ENCODE measurements around the gene CHD6. TPM values are rescaled to one million over a fixed set of nuclear protein-coding genes. Genes with fewer than 3 reads are reported as not detected.

Gene CHD6
- total RNA-seq, 2 experiments from 2014 or later, result 26.9 to 45.7 TPM

GRCh38 chr20:41403604-41404003 is 214.6 kb downstream of the CHD6 start:
- no peak for TF ChIP-seq CTCF (conservative IDR thresholded peaks at IDR 0.05; ENCODE audit: low read length)
- no peak for TF ChIP-seq EZH2phosphoT487 (IDR thresholded peaks at IDR 0.05; ENCODE audit: borderline replicate concordance, low read depth, low read length)
- Histone ChIP-seq H2AFZ (ENCODE audit: low read length) (no peak overlapping the region), H3K27ac (ENCODE audit: low read depth, low read length, poor library complexity, severe bottlenecking) (no peak overlapping the region), H3K4me1 (ENCODE audit: insufficient read depth, low read length, poor library complexity, severe bottlenecking) (no peaks in the 10 kb centered on the region), H3K4me3 (ENCODE audit: low read depth, low read length, poor library complexity, severe bottlenecking) (no peak overlapping the region), H3K36me3 (ENCODE audit: insufficient read depth, low read length) (peaks cover 23% of the 10 kb centered on the region; the same call in 1 of the 2 replicates), H3K9me3 (ENCODE audit: low read length) (no peaks in the 10 kb centered on the region), H3K4me2 (ENCODE audit: low read length) (no peak overlapping the region), H4K20me1 (ENCODE audit: insufficient read depth, low read length) (no peaks in the 10 kb centered on the region), H3K79me2 (ENCODE audit: insufficient read depth, low read depth, low read length) (no peaks in the 10 kb centered on the region), H3K9me2 (ENCODE audit: insufficient read depth, low read length) (no peaks in the 10 kb centered on the region)
- BruUV-seq (replicated peaks), result no TSS peak
- CTCF ChIA-PET (ENCODE audit: unreplicated experiment), result no interaction called here
- POLR2A ChIA-PET, result no interaction called here
- no peak for DNase-seq (ENCODE audit: low spot score)
- intact Hi-C loops (cut with micrococcal nuclease; ENCODE audit: unreplicated experiment), result no loop called here

GRCh38 chr20:41398408-41398807 is 219.8 kb downstream of the CHD6 start:
- Histone ChIP-seq H3K9me2 (ENCODE audit: insufficient read depth, low read length) (no peaks in the 10 kb centered on the region), H3K4me1 (ENCODE audit: insufficient read depth, low read length, poor library complexity, severe bottlenecking) (no peaks in the 10 kb centered on the region), H3K27ac (ENCODE audit: low read depth, low read length, poor library complexity, severe bottlenecking) (no peak overlapping the region), H3K9me3 (ENCODE audit: low read length) (no peaks in the 10 kb centered on the region), H3K79me2 (ENCODE audit: insufficient read depth, low read depth, low read length) (no peaks in the 10 kb centered on the region), H3K36me3 (ENCODE audit: insufficient read depth, low read length) (no peaks in the 10 kb centered on the region), H4K20me1 (ENCODE audit: insufficient read depth, low read length) (no peaks in the 10 kb centered on the region), H3K4me2 (ENCODE audit: low read length) (no peak overlapping the region), H2AFZ (ENCODE audit: low read length) (no peak overlapping the region), H3K4me3 (ENCODE audit: low read depth, low read length, poor library complexity, severe bottlenecking) (no peak overlapping the region)
- BruUV-seq (replicated peaks), result no TSS peak
- POLR2A ChIA-PET, result interaction anchor here (1.1 kb wide), 1 partner anchor 24 kb away, joined by 5 read pairs; no protein-coding TSS in a partner anchor
- intact Hi-C loops (cut with micrococcal nuclease; ENCODE audit: unreplicated experiment), result no loop called here
- no peak for DNase-seq (ENCODE audit: low spot score)
- TF ChIP-seq EZH2phosphoT487 (IDR thresholded peaks at IDR 0.05; ENCODE audit: borderline replicate concordance, low read depth, low read length), result no peak
- no peak for TF ChIP-seq CTCF (conservative IDR thresholded peaks at IDR 0.05; ENCODE audit: low read length)
- CTCF ChIA-PET (ENCODE audit: unreplicated experiment), result no interaction called here

DNA sequence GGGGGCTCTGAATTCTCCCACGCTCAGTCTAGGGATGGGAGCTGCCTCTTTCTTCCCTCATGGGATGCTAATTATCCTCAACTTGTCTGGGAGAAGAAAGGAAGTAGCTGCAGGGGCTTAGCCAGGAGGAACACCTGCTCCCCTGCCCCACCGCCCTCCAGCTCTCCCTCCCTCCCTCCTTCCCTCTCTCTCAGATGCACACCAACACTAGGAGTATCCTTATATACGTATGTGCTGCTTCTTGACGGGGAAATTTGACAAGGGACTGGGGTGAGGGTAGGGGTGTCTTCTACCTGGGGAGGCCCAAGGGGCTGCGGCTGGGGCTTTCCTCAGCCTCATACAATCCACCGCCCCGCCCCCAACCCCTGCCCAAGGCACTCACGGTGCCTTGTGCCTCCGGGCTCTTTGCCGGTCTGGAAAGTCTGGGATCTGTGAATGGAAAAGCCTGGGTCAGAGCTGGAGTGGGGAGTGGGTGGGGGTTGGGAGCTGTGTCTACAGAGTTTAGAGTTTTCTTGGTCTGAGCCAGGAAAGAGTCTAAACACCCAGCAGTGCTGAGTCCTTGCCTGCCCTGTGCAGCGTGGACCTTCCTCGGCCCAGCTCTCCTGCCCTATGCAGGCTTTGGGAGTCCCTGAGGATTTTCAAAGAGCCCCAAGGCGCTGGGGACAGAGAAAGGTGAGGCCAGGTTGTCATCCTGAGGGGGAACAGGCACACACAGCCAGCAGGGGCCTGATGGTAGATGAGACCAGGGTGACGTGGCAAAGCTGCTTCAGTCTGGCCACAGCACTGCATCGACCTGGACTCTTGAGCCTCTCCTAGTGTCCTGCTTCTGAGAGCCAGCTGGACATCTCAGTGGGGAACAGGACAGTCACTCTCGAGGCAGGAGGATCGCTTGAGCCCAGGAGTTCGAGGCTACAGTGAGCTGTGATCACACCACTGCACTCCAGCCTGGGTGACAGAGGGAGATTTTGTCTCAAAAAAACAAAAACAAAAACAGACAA is 222.2 kb downstream of the CHD6 start:
- CTCF ChIA-PET (ENCODE audit: unreplicated experiment), result no interaction called here

More for the DNA sequence above, 222.2 kb downstream of the CHD6 start:
- H3K4me2 ChIP-seq (ENCODE audit: low read length), result no peak overlapping the region
- H3K36me3 ChIP-seq (ENCODE audit: insufficient read depth, low read length), result no peaks in the 10 kb centered on the region
- DNase-seq (ENCODE audit: low spot score), result no peak
- no peaks in the 10 kb centered on the region for H3K9me2 ChIP-seq (ENCODE audit: insufficient read depth, low read length)
- H4K20me1 ChIP-seq (ENCODE audit: insufficient read depth, low read length), result no peaks in the 10 kb centered on the region
- TF ChIP-seq EZH2phosphoT487 (IDR thresholded peaks at IDR 0.05; ENCODE audit: borderline replicate concordance, low read depth, low read length) (no peak), CTCF (conservative IDR thresholded peaks at IDR 0.05; ENCODE audit: low read length) (no peak)
- no peaks in the 10 kb centered on the region for H3K79me2 ChIP-seq (ENCODE audit: insufficient read depth, low read depth, low read length)
- intact Hi-C loops (cut with micrococcal nuclease; ENCODE audit: unreplicated experiment), result no loop called here
- BruUV-seq (replicated peaks), result no TSS peak
- no peak overlapping the region for H2AFZ ChIP-seq (ENCODE audit: low read length)
- no peaks in the 10 kb centered on the region for H3K9me3 ChIP-seq (ENCODE audit: low read length)
- no peak overlapping the region for H3K27ac ChIP-seq (ENCODE audit: low read depth, low read length, poor library complexity, severe bottlenecking)
- no peaks in the 10 kb centered on the region for H3K4me1 ChIP-seq (ENCODE audit: insufficient read depth, low read length, poor library complexity, severe bottlenecking)
- no peak overlapping the region for H3K4me3 ChIP-seq (ENCODE audit: low read depth, low read length, poor library complexity, severe bottlenecking)
- POLR2A ChIA-PET, result no interaction called here

Data from OCI-LY7 (cell line).